ENCODE measurements around the gene SLIT1.

The SLIT1 gene

DNA sequence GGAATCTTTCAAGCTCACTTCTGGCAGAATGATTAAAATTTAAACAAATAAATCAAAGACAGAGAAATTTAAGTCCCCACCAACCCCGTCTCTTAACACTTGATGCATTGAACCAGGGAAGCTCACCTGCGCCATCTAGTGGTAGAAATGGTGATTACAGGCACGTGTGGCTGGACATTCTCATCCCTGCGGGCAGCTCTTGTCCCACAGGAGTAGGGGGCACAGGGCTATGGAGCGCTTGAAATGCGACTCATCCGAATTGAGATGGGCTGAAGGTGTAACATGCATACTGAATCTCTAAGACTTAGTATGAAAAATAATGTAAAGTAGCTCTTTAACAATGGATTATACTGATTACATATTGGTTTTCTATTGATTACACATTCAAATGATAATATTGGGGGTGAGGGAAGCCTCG, 24.8 kb upstream of the SLIT1 start:
- Histone ChIP-seq H3K36me3 (no peaks in the 10 kb centered on the region), H3K9me3 (no peaks in the 10 kb centered on the region), H3K27ac (no peak overlapping the region), H3K27me3 (peaks cover 18% of the 10 kb centered on the region), H3K4me3 (ENCODE audit: low read depth in 1 of 2, low read length in 1 of 2) (no peak overlapping the region), H3K4me1 (ENCODE audit: control insufficient read depth in 1 of 2, insufficient read depth in 1 of 2, low read depth in 1 of 2, low read length in 1 of 2) (no peaks in the 10 kb centered on the region)
- TF ChIP-seq, protein P1, sequence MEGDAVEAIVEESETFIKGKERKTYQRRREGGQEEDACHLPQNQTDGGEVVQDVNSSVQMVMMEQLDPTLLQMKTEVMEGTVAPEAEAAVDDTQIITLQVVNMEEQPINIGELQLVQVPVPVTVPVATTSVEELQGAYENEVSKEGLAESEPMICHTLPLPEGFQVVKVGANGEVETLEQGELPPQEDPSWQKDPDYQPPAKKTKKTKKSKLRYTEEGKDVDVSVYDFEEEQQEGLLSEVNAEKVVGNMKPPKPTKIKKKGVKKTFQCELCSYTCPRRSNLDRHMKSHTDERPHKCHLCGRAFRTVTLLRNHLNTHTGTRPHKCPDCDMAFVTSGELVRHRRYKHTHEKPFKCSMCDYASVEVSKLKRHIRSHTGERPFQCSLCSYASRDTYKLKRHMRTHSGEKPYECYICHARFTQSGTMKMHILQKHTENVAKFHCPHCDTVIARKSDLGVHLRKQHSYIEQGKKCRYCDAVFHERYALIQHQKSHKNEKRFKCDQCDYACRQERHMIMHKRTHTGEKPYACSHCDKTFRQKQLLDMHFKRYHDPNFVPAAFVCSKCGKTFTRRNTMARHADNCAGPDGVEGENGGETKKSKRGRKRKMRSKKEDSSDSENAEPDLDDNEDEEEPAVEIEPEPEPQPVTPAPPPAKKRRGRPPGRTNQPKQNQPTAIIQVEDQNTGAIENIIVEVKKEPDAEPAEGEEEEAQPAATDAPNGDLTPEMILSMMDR (IDR thresholded peaks at IDR 0.05): peak; percentile 94

DNA sequence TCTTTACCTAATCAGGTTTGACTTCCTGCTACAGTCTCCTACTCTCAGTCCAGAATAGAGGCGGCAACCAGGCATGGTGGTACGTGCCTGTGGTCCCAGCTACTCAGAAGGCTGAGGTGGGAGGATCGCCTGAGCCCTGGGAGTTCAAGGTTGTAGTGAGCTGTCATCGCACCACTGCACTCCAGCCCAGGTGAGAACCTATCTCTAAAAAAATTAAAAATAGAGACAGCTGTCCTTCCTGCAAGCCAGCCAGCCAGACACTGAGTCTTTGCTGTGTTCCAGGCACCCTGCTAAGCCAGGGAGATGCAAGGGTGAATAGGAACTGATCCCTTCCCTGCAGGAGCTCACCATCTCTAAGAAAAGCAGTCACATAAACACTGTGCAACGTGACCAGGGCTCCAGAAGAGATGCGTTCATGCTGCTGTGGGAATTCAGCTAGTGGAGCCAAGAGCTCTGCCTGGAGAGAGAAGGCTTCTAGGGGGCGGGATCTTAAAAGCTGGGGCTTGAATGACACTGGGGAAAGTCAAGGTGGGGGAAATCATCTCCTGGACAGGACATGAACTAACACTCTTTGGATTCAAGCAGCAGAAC, 22.1 kb upstream of the SLIT1 start:
- Histone ChIP-seq H3K4me1 (ENCODE audit: control insufficient read depth in 1 of 2, insufficient read depth in 1 of 2, low read depth in 1 of 2, low read length in 1 of 2) (no peaks in the 10 kb centered on the region), H3K36me3 (no peaks in the 10 kb centered on the region), H3K27me3 (peaks cover 18% of the 10 kb centered on the region), H3K27ac (no peak overlapping the region), H3K9me3 (no peaks in the 10 kb centered on the region), H3K4me3 (ENCODE audit: low read depth in 1 of 2, low read length in 1 of 2) (no peak overlapping the region)
- TF ChIP-seq, protein P1 (IDR thresholded peaks at IDR 0.05): no peak

DNA sequence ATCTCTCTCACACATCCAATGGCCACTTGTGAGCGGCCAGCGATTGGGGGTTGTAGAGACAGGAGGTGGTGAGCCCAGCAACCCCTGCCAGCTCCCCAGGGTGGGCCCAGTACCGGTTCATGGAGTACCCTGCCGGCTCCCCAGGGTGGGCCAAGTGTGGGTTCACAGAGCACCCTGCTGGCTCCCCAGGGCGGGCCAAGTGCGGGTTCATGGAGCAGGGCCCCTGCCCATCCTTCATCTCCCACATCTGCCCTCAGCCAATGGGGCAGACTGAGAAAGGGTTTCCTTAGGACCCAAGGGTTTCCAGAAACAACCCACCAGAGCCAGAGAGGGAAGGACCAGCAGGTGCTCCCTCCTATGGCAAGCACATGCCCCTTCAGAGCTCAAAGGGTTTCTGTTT, 21.4 kb upstream of the SLIT1 start:
- Histone ChIP-seq H3K9me3 (no peaks in the 10 kb centered on the region), H3K27ac (no peak overlapping the region), H3K4me1 (ENCODE audit: control insufficient read depth in 1 of 2, insufficient read depth in 1 of 2, low read depth in 1 of 2, low read length in 1 of 2) (no peaks in the 10 kb centered on the region), H3K27me3 (peaks cover 18% of the 10 kb centered on the region), H3K36me3 (no peaks in the 10 kb centered on the region), H3K4me3 (ENCODE audit: low read depth in 1 of 2, low read length in 1 of 2) (no peak overlapping the region)
- TF ChIP-seq, protein P1 (IDR thresholded peaks at IDR 0.05): no peak

DNA sequence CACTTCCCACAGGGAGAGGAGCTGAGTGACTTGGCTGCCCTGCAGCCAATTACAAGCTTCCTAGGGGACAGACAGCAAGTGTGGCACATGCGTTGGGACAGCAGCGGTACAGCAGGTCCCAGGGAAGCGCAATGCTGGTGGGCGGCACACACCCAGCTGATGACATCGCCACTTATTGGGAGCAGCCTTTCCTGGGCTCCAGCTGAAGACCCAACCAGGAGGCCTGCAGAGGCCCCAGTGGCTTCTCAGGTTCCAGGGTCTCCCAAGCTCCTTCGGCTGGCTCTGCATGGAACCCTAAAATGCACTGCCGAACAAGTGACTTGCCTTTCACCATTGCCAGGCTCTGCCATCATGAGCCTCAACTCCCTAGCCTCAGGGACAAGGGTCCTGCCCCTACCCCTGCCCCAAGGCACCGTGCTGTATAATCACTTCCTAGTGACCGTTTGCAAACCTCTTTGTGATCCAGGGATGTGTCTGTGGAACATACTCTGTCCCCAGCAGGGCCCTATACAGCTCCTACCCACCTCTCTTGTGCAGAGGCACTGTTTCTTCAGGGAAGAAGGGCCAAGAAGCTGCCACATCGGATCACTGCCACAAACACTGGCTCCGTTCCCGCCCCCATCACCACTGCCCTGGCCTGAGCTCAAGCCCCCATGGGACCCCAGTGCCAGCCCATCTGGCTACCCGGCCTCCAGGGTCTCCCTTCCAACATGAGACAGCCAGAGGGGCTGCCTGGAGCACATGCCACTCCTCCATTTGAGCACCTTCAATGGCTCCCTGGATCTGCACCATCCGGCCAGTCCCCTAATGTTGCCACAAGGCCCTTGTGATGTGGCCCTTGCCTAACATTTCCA, 19.3 kb upstream of the SLIT1 start:
- no peaks in the 10 kb centered on the region for H3K9me3 ChIP-seq
- H3K4me1 ChIP-seq (ENCODE audit: control insufficient read depth in 1 of 2, insufficient read depth in 1 of 2, low read depth in 1 of 2, low read length in 1 of 2): no peaks in the 10 kb centered on the region
- no peak overlapping the region for H3K4me3 ChIP-seq (ENCODE audit: low read depth in 1 of 2, low read length in 1 of 2)
- no peaks in the 10 kb centered on the region for H3K36me3 ChIP-seq
- H3K27me3 ChIP-seq: peaks cover 36% of the 10 kb centered on the region
- H3K27ac ChIP-seq: no peak overlapping the region
- TF ChIP-seq, protein P1 (IDR thresholded peaks at IDR 0.05): no peak

DNA sequence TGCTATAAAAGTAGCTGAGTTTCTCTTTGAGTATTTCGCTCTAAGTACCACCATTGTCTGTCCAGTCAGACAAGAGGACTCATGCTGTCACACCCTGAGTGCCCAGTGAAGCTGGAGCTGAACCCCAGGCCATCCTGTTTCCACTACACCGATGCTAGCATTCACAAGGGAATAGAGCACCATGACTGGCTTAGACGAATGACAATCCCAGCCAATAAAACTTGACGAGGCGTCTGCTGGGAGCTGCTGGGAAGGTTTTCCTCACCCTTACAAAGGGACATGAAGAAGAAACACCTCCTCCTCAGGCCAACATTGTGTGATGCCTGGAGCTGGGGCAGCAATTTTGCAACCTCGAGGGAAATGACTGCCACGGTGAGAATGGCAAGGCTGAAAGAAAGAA, 17.5 kb upstream of the SLIT1 start:
- Histone ChIP-seq H3K36me3 (no peaks in the 10 kb centered on the region), H3K9me3 (no peaks in the 10 kb centered on the region), H3K4me1 (ENCODE audit: control insufficient read depth in 1 of 2, insufficient read depth in 1 of 2, low read depth in 1 of 2, low read length in 1 of 2) (no peaks in the 10 kb centered on the region), H3K27me3 (peaks cover 52% of the 10 kb centered on the region), H3K27ac (no peak overlapping the region), H3K4me3 (ENCODE audit: low read depth in 1 of 2, low read length in 1 of 2) (no peak overlapping the region)
- TF ChIP-seq, protein P1 (IDR thresholded peaks at IDR 0.05): no peak
